CD14-positive monocyte (primary cell): ENCODE data around the gene TMCO5A. TPM values are rescaled to one million over a fixed set of nuclear protein-coding genes. Genes with fewer than 3 reads are reported as not detected.

Source experiments
- DNase-seq, 3 donors: peaks; one replicate each; pipeline ENCODE4 v3.0.0-alpha.2; 2011 to 2022
- H2AFZ ChIP-seq: 2 replicates; pipeline ENCODE4 v1.6.0; 2012; ENCODE audit warnings: mild to moderate bottlenecking, low read depth, low read length, inconsistent platforms; ENCODE audit not compliant: insufficient read depth, poor library complexity, severe bottlenecking
- H3K27ac ChIP-seq, 2 donors: 1 replicate in 1 of 2; 2 replicates in 1 of 2; pipeline ENCODE4 v1.5.1; 2012 to 2013; ENCODE audit warnings: low read length in 2 of 2, control low read depth in 1 of 2, inconsistent platforms in 1 of 2, low read depth in 1 of 2, mild to moderate bottlenecking in 1 of 2
- H3K27me3 ChIP-seq, 2 donors: one replicate each; pipeline versions ENCODE4 v1.6.0 to v1.6.1; 2011 to 2013; ENCODE audit warnings: low read length in 2 of 2; ENCODE audit not compliant: control insufficient read depth in 2 of 2, insufficient read depth in 2 of 2
- H3K36me3 ChIP-seq, 2 donors: replicated peaks in 1 of 2; 1 replicate in 1 of 2; 2 replicates in 1 of 2; pipeline versions ENCODE4 v1.5.1 to v1.6.1; 2012 to 2013; ENCODE audit warnings: low read length in 2 of 2, control low read depth in 1 of 2, inconsistent platforms in 1 of 2, mild to moderate bottlenecking in 1 of 2; ENCODE audit not compliant: insufficient read depth in 2 of 2, control insufficient read depth in 1 of 2
- H3K4me1 ChIP-seq, 2 donors: 1 replicate in 1 of 2; 2 replicates in 1 of 2; pipeline versions ENCODE4 v1.5.1 to v1.6.1; 2012 to 2013; ENCODE audit warnings: low read length in 2 of 2, control low read depth in 1 of 2, inconsistent platforms in 1 of 2, mild to moderate bottlenecking in 1 of 2, moderate library complexity in 1 of 2; ENCODE audit not compliant: insufficient read depth in 2 of 2, control insufficient read depth in 1 of 2
- H3K4me2 ChIP-seq: replicated peaks from 2 replicates; pipeline ENCODE3; 2012; ENCODE audit warnings: low read length, moderate library complexity, mild to moderate bottlenecking; ENCODE audit not compliant: poor library complexity, severe bottlenecking; ENCODE audit errors: extremely low read depth
- H3K4me3 ChIP-seq, 3 experiments: fragments of 200-600 bp in 1 of 3; sonication (generic) in 1 of 3; replicated peaks in 1 of 3; 1 replicate in 2 of 3; 2 replicates in 1 of 3; pipeline ENCODE4 v1.5.1; 2011 to 2013; ENCODE audit warnings: low read length in 3 of 3, mild to moderate bottlenecking in 3 of 3, control low read depth in 2 of 3, low read depth in 2 of 3, inconsistent platforms in 1 of 3, moderate library complexity in 1 of 3
- H3K79me2 ChIP-seq: 2 replicates; pipeline ENCODE4 v1.6.0; 2012; ENCODE audit warnings: mild to moderate bottlenecking, control low read depth, inconsistent platforms, low read length, moderate library complexity; ENCODE audit not compliant: insufficient read depth
- H3K9ac ChIP-seq: 2 replicates; pipeline ENCODE4 v1.6.0; 2017; ENCODE audit warnings: low read length, mild to moderate bottlenecking; ENCODE audit not compliant: insufficient read depth, poor library complexity, severe bottlenecking
- H3K9me3 ChIP-seq, 2 donors: replicated peaks in 1 of 2; 1 replicate in 1 of 2; 2 replicates in 1 of 2; pipeline versions ENCODE4 v1.5.1 to v1.6.1; 2012 to 2013; ENCODE audit warnings: low read length in 2 of 2, control low read depth in 1 of 2; ENCODE audit not compliant: control insufficient read depth in 1 of 2, insufficient read depth in 1 of 2
- H4K20me1 ChIP-seq: 2 replicates; pipeline ENCODE4 v1.6.0; 2012; ENCODE audit warnings: mild to moderate bottlenecking, low read length, control low read depth, moderate library complexity; ENCODE audit not compliant: insufficient read depth
- H3K27ac Mint-ChIP-seq, 7 donors: one replicate each; pipeline ENCODE4 v1.8.0; 2020; ENCODE audit warnings: mild to moderate bottlenecking in 7 of 7, mixed read lengths in 7 of 7, moderate library complexity in 6 of 7, inconsistent platforms in 2 of 7
- H3K27me3 Mint-ChIP-seq, 3 donors: one replicate each; pipeline ENCODE4 v1.8.0; 2021 to 2022; ENCODE audit warnings: low read depth in 3 of 3, mild to moderate bottlenecking in 3 of 3, mixed read lengths in 3 of 3, moderate library complexity in 3 of 3, inconsistent platforms in 1 of 3
- H3K36me3 Mint-ChIP-seq, 2 donors: one replicate each; pipeline ENCODE4 v1.8.0; 2020; ENCODE audit warnings: mixed read lengths in 2 of 2, inconsistent platforms in 1 of 2, mild to moderate bottlenecking in 1 of 2
- H3K4me1 Mint-ChIP-seq: one replicate; pipeline ENCODE4 v1.8.0; 2020; ENCODE audit warnings: mild to moderate bottlenecking, mixed read lengths
- H3K4me3 Mint-ChIP-seq, 2 donors: one replicate each; pipeline ENCODE4 v1.8.0; 2020; ENCODE audit warnings: mild to moderate bottlenecking in 2 of 2, mixed read lengths in 2 of 2, moderate library complexity in 1 of 2
- H3K9me3 Mint-ChIP-seq, 7 donors: one replicate each; pipeline ENCODE4 v1.8.0; 2020 to 2022; ENCODE audit warnings: mixed read lengths in 7 of 7, mild to moderate bottlenecking in 6 of 7, moderate library complexity in 6 of 7, inconsistent platforms in 2 of 7
- WGBS: methylation state at CpG from one replicate; pipeline ENCODE4 v1.1.5; 2013; ENCODE audit warnings: missing lambda C conversion rate; ENCODE audit not compliant: insufficient coverage; 5-methylcytosine and 5-hydroxymethylcytosine counted together
- intact Hi-C, 2 donors: fragments of 100-400 bp; cut with micrococcal nuclease; formaldehyde crosslinking; loops; one replicate each; pipeline versions ENCODE4 v1.15.0 to v1.15.1; 2023
- polyA plus RNA-seq, 3 donors: library from polyadenylated mRNA; depleted of rRNA in 1 of 3; unstranded in 2 of 3; stranded (reverse) in 1 of 3; fragments of 300-500 nt in 2 of 3; fragments of >200 nt in 1 of 3; fragmentation: Illumina TruSeq in 2 of 3; gene quantifications; 1 replicate in 2 of 3; 2 replicates in 1 of 3; pipeline ENCODE4 v1.2.3, GENCODE V29; 2012 to 2021
- TF ChIP-seq, protein P1 (sequence below): fragments of 200-600 bp; IDR thresholded peaks from one replicate; pipeline ENCODE4 v1.8.0; 2022; ENCODE audit warnings: antibody characterized with exemption, mild to moderate bottlenecking

TMCO5A gene
- polyA plus RNA-seq, 3 donors: not detected

GRCh38 chr15:37978231-37978630, 43.8 kb downstream of the TMCO5A start:
- H3K27ac ChIP-seq: no peak overlapping the region
- no peaks in the 10 kb centered on the region for H3K9me3 ChIP-seq
- no peaks in the 10 kb centered on the region for H3K4me1 Mint-ChIP-seq
- no peak overlapping the region for H3K27ac Mint-ChIP-seq
- H3K9me3 Mint-ChIP-seq: peaks cover 0 to 8% (median 6%) of the 10 kb centered on the region in 7 donors
- no peaks in the 10 kb centered on the region for H3K4me1 ChIP-seq
- no peak overlapping the region for H3K9ac ChIP-seq
- H3K4me3 ChIP-seq: no peak overlapping the region
- no peak overlapping the region for H2AFZ ChIP-seq
- H3K36me3 Mint-ChIP-seq: no peaks in the 10 kb centered on the region
- H4K20me1 ChIP-seq: no peaks in the 10 kb centered on the region
- no peaks in the 10 kb centered on the region for H3K36me3 ChIP-seq
- TF ChIP-seq, protein P1, sequence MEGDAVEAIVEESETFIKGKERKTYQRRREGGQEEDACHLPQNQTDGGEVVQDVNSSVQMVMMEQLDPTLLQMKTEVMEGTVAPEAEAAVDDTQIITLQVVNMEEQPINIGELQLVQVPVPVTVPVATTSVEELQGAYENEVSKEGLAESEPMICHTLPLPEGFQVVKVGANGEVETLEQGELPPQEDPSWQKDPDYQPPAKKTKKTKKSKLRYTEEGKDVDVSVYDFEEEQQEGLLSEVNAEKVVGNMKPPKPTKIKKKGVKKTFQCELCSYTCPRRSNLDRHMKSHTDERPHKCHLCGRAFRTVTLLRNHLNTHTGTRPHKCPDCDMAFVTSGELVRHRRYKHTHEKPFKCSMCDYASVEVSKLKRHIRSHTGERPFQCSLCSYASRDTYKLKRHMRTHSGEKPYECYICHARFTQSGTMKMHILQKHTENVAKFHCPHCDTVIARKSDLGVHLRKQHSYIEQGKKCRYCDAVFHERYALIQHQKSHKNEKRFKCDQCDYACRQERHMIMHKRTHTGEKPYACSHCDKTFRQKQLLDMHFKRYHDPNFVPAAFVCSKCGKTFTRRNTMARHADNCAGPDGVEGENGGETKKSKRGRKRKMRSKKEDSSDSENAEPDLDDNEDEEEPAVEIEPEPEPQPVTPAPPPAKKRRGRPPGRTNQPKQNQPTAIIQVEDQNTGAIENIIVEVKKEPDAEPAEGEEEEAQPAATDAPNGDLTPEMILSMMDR: no peak
- no peak overlapping the region for H3K4me3 Mint-ChIP-seq
- no peak overlapping the region for H3K4me2 ChIP-seq
- WGBS: 96% methylated on average over 4 of the region's 4 CpGs
- H3K79me2 ChIP-seq: no peaks in the 10 kb centered on the region
- intact Hi-C loops: no loop called here
- DNase-seq: no peak
- H3K27me3 ChIP-seq: peaks cover 0 to 3% of the 10 kb centered on the region in 2 donors
- peaks cover 2 to 6% (median 3%) of the 10 kb centered on the region in 3 donors for H3K27me3 Mint-ChIP-seq

- Mint-ChIP-seq H3K27ac (no peak overlapping the region), H3K36me3 (no peaks in the 10 kb centered on the region), H3K4me1 (no peaks in the 10 kb centered on the region), H3K4me3 (no peak overlapping the region), H3K9me3 (peaks cover 0 to 8% (median 4%) of the 10 kb centered on the region in 7 donors), H3K27me3 (peaks cover 2 to 6% (median 5%) of the 10 kb centered on the region in 3 donors)
- H3K9me3 ChIP-seq: no peaks in the 10 kb centered on the region
- H4K20me1 ChIP-seq: no peaks in the 10 kb centered on the region
- peaks cover 0 to 4% of the 10 kb centered on the region in 2 donors for H3K27me3 ChIP-seq
- intact Hi-C loops: no loop called here
- no peak overlapping the region for H3K9ac ChIP-seq
- TF ChIP-seq, protein P1: no peak
- H3K4me2 ChIP-seq: no peak overlapping the region
- H3K4me1 ChIP-seq: no peaks in the 10 kb centered on the region
- no peak for DNase-seq
- no peak overlapping the region for H3K27ac ChIP-seq
- no peak overlapping the region for H2AFZ ChIP-seq
- H3K79me2 ChIP-seq: no peaks in the 10 kb centered on the region
- 96% methylated on average over 10 of the region's 11 CpGs for WGBS
- no peak overlapping the region for H3K4me3 ChIP-seq
- no peaks in the 10 kb centered on the region for H3K36me3 ChIP-seq
Observed at GRCh38 chr15:37979671-37980409, 45.4 kb downstream of the TMCO5A start.
